Measurements from ENCODE around the gene KIRREL2.
"Not testable (repeated sequence)": the region's sequence is repeated elsewhere in the genome, so short reads cannot be mapped to it uniquely, and the experiment has no call there.

GRCh38 chr19:35910355-35910754 lies 53.6 kb downstream of the KIRREL2 start:
- not testable (repeated sequence) for TF ChIP-seq CTCF, POLR2A (IDR thresholded peaks at IDR 0.05)
